NCI-H774 (cell line): ENCODE measurements around the gene MARVELD1.
"Not testable (repeated sequence)": the region's sequence is repeated elsewhere in the genome, so short reads cannot be mapped to it uniquely, and the experiment has no call there.

Source experiments
- DNase-seq: peaks from one replicate; lab custom pipeline; 2025; lab: John Stamatoyannopoulos, UW

MARVELD1 gene

DNA sequence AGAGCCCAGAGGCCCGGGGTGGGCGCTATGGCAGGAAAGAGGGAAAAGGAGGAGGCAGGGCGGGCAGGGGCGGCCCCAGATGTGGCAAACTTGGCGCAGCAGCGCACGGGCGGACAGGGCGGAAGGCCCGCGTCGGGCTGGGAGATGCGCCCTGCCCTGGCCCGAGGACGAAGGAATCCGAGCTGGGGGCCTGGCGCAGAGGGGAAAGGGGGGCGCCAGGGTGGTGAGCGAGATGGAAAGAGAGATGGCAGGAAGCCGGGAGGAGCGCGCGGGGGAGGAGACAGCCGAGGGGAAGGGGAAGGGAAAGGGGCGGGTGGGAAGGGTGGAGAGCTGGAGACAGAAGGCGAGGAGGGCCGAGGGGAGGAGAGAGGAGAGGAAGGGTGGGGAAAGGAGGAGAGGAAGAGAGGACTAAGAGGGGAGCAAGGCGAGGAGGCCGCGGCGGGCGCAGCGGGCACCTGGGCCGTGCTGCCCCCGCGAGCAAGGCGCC is at the start of gene MARVELD1:
MARVELD1 (plus strand) TSS at position 392 of the 487 bp plus-strand sequence. CDS start 147 bp downstream, outside the sequence.
- DNase-seq = no peak

- no peak for DNase-seq
Observed at GRCh38 chr10:97664282-97664850, 49.2 kb upstream of the MARVELD1 start.

DNA sequence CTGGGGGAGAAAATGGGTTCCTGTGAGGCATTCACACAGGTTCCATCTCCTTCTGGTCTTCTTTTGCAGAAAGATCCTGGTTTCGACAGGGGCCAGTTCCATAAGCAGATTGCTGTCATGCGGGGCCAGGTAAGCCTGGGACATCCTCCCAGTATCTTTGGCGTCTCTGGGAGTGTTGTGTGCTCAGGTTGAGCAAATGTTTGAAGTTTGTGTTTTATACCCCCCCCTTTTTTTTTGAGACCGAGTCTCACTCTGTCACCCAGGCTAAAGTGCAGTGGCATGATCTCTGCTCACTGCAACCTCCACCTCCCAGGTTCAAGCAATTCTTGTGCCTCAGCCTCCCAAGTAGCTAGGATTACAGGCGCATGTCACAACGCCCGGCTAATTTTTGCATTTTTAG is 46.5 kb upstream of the MARVELD1 start:
- no peak for DNase-seq

GRCh38 chr10:97667463-97667862 is 46.1 kb upstream of the MARVELD1 start:
- DNase-seq = no peak

DNA sequence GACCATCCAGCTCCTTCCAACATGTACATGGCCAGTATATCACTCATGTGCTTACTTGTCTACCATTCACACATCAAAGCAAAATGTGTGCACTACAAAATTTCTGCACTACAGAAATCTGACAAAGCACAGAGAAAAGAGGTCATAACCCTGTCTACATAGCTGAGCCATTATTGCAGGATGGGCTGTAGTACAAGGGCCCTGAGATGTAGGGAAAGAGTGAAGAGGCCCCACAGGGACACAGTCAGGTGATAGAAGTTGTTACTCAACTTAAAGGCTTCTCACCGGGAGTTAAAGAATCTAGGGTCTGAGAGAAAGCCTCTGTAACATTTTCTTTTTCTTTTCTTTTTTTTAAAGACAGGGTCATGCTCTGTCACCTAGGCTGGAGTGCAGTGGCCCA is 44.0 kb upstream of the MARVELD1 start:
- DNase-seq = no peak

DNA sequence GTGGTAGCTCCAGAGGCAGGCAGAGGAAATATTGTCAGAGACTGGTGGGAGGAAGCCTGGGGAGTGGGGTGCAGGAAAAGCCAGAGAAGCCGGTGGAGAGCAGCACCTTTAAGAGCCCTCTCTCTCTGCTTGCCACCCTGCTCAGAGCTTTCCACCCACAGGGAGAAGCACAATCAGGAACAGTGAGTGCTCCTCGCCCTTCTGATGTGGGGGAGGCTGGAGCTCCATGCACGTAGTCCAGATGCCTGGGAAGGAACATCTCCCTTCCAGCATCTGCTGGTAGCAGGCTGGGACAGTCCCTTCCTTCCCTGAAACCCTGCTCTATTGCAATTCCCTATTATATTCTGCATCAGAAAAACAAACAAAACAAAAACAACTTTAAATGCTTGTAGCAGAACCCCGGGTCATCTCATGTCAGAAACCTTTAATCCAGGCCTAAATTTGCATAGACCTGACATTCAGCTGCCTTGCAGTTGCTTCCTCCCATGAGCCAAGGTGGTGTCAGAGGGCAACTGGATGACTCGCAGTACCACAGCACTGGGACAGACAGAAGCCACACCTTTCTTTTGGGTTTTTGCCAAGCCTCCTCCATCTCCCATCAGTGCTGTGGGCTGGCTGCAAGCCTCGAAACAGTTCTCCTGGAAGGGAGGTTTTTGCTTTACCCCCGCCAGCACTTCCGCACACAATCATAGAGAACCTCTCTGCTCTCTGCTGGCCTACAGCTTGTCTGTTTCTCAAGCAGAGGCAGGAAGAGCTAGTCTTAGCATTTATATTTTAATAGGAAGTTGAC is 39.6 kb upstream of the MARVELD1 start:
- DNase-seq = no peak

- no peak for DNase-seq
Observed at GRCh38 chr10:97675222-97675621, 38.3 kb upstream of the MARVELD1 start.

GRCh38 chr10:97676770-97677581 is 36.6 kb upstream of the MARVELD1 start:
- no peak for DNase-seq

GRCh38 chr10:97679594-97679993 is 33.9 kb upstream of the MARVELD1 start:
- no peak for DNase-seq

DNA sequence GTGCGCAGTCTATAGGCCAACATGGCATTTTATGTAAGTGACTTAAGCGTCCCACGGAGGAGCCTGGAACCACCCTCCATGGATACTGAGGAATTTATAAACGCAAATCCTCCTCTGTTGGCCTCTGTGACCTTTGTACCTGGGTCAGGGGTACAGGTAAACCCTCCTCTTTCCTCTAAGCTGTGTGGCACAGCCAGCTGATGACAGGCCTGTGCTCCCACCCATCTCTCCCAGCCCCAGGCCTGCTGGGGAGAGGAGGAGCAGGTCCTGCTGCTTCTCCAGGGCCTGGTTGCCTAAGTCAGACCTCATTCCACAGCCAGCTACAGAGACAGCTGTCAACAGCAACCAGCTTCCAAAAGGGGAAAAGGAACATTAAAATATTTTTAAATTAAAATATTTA is 31.5 kb upstream of the MARVELD1 start:
- DNase-seq = no peak

- DNase-seq = no peak
Observed at GRCh38 chr10:97683556-97684367, 29.8 kb upstream of the MARVELD1 start.

DNA sequence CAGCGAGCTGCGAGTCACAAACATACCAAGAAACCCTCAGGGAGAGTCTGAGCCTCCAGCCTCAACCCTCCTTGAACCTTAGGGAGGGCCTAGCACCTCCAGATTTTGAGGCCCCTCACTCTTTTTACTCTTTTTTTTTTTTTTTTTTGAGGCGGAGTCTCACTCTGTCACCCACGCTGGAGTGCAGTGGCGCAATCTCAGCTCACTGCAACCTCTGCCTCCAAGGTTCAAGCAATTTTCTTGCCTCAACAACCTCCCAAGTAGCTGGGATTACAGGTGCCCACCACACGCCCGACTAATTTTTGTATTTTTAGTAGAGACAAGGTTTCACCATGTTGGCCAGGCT is 29.2 kb upstream of the MARVELD1 start:
- DNase-seq = not testable (repeated sequence)

GRCh38 chr10:97684866-97685394 is 28.6 kb upstream of the MARVELD1 start:
- DNase-seq = no peak

DNA sequence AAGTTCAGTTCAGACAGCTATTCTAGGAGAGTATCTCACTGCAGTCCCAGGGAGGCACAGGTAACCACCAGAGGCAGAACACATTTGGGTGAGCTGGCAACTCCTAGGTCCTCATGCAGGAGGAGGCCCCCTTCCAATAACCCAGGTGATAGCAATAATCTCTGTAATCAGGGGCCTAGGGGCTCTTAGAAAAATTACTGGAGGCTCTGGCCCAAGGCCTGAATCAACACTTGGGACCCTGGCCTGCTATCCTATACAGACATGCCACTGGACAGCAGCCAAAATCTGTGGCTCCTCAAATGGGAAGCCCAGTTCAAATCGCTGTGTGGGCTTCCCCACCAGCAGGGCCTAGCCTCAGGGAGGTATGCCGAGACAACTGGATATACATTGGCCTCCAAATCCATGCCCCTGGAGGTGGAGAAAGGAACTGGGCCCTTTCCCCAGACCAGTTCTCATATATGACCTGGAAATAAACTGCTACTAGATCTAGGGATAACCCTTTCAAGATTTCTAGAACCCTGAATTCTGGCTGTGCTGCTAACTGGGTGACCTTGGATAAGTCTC is 28.1 kb upstream of the MARVELD1 start:
- no peak for DNase-seq

DNA sequence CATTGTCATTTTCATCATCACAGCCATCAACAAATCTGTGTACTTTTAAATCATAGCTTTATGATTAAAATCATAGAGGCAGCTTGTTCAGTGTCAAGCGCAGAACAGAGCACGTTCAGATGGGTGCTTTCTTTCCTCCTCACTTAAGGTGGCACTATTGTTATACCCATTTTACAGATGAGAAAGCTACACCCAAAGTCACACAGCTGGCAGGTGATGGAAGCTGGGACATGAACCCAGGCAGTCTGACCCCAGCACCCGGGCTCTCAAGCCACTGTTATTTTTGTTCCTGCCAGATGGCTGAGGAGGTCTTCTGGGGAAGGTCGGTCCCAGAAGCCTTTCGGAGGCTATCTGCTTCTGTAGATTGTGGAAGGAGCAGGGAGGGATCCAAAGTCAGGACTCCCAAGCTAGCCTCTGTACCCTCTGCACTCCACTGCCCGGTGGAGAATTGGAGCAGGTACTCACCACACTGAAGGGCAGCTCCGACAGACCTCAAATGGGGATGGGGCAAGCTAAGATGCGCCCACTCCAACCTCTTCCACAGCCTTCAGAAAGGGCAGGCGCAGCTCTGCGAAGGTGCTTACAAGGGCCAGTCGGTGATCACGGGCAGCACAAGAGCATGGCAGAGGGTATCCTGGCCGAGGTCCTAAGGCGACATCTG is 27.1 kb upstream of the MARVELD1 start:
- DNase-seq = no peak

DNA sequence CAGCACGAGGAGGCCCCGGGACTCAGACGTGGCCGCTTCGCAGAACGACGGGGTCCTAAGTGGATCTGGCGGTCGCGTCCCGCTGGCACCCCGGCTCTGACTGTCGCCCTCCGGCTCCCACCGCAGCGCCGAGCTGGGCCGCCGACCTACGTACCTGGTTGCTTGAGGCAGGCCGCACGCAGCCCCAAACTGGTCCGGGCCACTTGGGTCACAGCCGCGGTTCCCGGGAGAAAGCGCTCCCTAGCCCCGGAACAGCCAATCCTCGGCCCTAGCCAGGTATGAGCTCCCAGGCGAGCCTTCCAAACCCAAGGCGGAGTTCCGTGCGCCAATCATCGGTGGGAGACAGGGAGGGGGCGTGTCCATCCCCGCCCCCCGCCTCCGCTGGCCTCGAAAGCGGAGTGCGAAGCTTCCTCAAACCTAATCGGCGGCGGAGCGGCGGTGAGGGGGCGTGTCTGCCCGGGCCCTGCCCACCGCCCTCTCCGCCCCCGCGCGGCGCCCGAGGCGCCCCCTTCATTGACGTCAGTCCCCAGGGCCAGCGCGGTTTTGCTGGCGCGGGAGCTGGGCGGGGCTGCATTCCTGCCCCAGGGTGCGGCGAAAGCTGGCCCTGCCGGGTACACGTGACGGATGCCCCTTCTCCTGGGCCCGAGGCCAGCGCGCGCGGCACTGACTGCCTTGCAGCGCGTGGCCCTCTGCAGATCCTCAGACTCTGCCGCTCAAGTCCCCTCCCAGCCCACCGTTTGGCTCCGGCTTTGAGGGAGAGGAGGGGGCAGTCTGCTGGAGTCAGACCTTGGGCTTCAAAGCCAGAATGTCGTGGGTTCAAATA is 26.4 kb upstream of the MARVELD1 start, which contains the start of gene AVPI1:
AVPI1 (minus strand) TSS at position 280 of the 823 bp plus-strand sequence. CDS start 7,336 bp downstream, outside the sequence.
- DNase-seq = peak; percentile 88

DNA sequence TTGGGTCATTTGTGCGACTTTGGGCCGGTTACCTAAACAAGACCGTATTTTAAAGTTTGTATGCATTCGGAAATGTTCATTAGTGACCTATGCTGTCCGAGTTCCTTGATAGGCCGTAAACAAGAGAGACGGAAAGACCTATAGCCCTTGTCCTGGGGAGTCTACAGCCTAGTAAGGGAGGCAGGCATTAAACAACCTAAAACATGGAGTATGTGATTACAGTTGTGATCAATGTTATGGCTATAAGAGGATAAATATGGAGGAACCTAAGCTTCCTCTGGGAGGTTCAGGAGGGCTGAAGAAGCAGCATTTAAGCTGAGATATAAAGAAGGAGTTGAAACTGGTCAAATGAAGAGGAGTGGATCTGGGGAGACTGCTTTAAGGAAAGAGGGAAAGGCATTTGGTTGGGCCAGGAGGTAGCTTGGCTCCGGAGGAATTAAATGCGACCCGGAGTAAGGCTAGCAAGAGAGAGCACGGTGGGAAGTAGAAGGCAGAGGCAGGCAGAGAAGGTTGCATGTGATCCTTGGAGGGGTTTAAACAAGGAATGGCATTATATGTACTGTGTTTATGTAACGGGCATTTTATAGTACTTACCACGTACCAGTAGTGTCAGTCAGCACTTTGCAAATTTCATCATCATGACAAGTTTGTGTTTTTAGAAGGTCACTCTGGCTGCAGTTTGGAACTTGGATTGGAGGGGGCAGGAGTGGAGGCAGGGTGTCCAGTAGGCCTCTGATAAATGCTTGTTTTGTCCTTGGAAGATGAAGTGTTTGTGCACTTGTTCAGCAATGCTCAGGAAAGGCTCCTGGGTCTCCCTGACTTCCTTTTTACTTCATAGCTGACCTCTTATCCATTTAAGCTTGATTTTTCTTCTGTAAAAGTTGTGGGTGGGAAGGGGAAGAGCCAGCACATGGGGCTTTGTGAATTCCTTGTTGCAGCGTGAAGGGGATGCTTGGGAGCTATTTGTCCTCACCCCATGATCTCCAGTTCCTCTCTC is 25.4 kb upstream of the MARVELD1 start:
- DNase-seq = no peak

DNA sequence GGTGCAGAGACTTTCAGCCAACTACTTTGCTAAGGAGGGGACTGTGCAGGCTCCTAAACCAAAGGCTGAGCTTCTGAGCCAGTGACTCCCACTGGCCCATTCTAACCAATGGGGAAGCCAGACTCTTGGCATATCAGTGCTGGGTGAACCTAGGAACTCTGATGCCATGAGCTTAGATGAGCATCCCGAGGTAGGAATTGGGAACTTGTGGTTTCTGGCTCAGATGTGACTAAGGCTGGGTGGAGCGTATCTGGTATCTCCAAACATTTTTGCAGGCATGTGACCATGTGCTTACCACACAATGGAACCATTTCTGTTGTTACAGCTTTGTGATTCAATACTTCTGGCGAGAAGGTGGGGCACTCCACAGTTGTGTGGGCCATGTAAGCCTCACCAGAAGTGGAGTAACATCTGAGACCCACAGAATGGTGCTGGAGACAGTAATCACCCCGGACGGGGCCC is 23.9 kb upstream of the MARVELD1 start:
- no peak for DNase-seq
